ENCODE results near the gene NINL.

Gene NINL

DNA sequence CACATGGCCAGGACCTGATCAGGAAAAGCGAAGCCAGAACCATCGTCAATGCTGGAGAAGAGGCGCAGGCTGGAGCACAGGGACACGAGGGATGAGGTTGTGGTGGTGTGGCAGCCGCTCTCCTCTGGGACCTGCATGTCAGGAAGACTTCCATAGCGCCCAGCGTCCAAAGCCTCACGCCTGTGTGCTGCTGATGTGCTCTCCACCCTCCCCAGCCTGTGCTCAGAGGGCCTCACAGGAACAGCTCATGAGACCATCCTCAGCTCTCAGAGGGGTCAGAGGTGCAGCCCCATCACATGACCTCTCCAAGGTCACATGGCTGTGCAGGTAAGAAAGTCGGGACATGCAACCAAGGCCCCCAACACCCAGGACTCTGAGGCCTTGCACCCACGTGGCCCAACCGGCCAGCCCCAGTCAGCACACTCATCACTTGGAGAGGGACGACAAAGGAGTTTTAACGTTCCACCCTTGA lies 84.4 kb downstream of the NINL start:
- no peak for DNase-seq (ENCODE audit: low read depth)

- no peak for DNase-seq (ENCODE audit: low read depth)
Observed at GRCh38 chr20:25499855-25500434, 85.4 kb downstream of the NINL start.

DNA sequence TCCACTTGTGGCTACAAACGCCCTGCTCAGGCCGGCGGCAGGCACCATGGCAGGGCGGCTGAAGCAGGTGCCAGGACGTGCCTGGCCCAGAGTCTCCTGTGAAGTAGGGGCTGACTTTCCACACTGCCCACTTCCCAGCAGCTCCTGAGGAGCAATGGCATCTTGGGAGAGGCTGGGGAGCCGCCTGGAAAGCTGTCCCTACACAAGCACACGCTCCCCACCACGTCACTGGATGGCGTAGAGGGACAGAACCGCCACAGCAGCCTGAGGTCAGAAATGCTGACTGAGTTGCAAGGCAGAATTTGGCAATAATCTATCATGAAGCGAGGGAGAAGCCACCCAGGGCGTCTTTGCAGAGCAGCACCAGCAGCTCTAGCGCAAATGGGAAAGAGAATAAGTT lies 86.3 kb downstream of the NINL start:
- no peak for DNase-seq (ENCODE audit: low read depth)

GRCh38 chr20:25498280-25498606 lies 87.1 kb downstream of the NINL start:
- no peak for DNase-seq (ENCODE audit: low read depth)

GRCh38 chr20:25497586-25498279 lies 87.6 kb downstream of the NINL start:
- no peak for DNase-seq (ENCODE audit: low read depth)

DNA sequence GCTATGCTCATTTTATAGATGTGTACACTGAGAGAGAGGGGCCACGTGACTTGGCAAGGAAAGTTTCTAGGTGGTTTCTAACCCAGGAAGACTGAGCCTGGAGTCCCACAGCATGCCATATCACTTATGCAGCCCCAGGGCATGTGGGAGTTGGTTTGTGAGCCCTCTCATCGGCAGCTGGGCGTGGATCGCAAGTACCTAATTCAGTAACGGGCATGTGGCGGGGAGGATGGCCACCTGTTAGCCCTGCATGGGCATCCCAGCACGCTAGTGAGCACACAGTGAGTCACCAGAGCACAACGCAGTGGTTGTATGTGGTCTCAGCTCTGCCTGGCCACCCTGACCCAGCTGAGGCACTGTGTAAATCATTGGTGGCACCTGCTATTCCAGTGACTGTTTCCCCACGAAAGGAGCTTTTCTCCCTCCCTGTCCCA lies 88.3 kb downstream of the NINL start:
- DNase-seq (ENCODE audit: low read depth): peak; percentile 53

GRCh38 chr20:25496165-25496967 lies 89.0 kb downstream of the NINL start:
- no peak for DNase-seq (ENCODE audit: low read depth)

- no peak for DNase-seq (ENCODE audit: low read depth)
Observed at GRCh38 chr20:25495189-25495824, 90.0 kb downstream of the NINL start.

- no peak for DNase-seq (ENCODE audit: low read depth)
Observed at GRCh38 chr20:25494506-25495188, 90.7 kb downstream of the NINL start.

GRCh38 chr20:25493748-25494505 lies 91.4 kb downstream of the NINL start:
- DNase-seq (ENCODE audit: low read depth): no peak

DNA sequence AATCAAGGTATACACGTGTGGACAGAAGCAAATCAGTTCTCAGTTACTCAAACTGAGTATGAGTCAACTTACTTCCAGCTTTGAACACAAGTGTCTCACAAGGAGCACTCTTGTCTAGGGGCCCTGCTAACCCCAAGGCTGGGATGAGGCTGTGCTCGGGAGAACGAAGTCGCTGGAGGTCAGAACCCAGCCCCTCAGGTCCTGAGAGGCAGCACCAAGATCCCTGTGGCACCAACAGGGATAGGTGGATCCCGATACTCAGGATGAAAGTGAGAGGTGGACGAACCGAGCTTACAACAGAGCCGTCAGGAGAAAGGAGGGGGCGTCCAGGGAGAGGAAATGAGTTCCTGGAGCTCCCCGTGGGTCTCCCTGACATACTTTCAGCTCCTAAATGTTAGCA lies 92.2 kb downstream of the NINL start:
- DNase-seq (ENCODE audit: low read depth): no peak

GRCh38 chr20:25491446-25492038 lies 93.8 kb downstream of the NINL start:
- DNase-seq (ENCODE audit: low read depth): no peak

DNA sequence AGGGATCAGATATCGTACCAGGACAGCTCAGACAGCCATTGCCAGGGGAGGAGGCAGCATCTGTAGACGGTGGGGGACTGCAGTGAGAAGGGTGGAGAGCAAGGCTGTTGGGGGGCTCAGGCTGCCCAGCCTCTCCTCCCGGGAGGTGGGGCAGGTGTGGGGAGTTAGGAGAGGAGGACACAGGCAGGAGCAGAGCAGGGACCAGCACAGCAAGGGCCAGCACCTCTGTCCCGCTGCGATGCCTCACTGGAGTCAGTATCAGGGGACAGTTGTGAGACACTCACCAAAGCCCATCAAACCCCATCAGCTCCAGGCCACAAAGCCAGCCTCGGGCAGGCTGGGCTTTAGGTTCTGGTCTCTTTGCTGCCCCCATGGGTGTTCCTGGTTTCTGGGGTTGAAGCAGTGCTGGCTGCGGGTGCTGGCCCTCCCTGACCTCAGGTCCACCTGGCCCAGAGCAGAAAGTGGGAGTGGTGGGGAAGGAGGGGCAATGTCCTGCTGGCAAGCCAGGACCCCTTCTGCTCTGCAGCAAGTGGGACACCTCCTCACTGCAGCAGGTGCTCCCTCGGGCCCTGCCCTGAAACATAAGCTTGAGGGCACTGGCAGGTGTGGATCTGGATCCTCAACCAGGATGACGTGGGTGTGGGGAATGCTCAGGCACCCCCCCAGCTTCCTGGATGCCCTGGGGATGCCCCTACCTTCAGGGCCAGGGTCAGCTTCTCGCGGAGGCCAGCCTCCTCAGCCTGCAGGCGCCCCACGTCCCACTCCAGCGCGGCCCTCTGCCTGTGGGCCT lies 94.5 kb downstream of the NINL start:
- no peak for DNase-seq (ENCODE audit: low read depth)

- DNase-seq (ENCODE audit: low read depth): no peak
Observed at GRCh38 chr20:25489221-25489871, 96.0 kb downstream of the NINL start.

DNA sequence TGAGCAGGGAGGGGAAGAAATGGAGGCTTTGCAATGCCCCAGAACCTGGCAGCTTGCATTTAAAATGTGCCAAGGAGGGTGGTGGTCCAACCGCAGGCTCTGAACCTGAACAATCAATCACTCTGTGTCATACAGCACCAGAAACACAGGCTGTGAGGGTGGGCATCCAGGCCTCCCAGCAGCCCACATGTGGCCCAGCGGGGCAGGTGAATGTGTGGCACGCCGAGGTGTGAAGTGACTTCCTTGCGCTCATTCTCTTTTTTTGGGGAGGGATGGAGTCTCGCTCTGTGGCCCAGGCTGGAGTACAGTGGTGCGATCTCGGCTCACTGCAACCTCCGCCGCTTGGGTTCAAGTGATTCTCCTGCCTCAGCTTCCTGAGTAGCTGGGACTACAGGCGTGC lies 97.4 kb downstream of the NINL start:
- DNase-seq (ENCODE audit: low read depth): no peak

GRCh38 chr20:25487306-25487705 lies 98.0 kb downstream of the NINL start:
- no peak for DNase-seq (ENCODE audit: low read depth)

- DNase-seq (ENCODE audit: low read depth): no peak
Observed at GRCh38 chr20:25486377-25486776, 99.0 kb downstream of the NINL start.

GRCh38 chr20:25485872-25486271 lies 99.5 kb downstream of the NINL start:
- DNase-seq (ENCODE audit: low read depth): no peak

GRCh38 chr20:25484911-25485511 lies 100.3 kb downstream of the NINL start:
- DNase-seq (ENCODE audit: low read depth): peak; percentile 31
